ENCODE data around the gene LCN15.
"Not testable (repeated sequence)": the region's sequence is repeated elsewhere in the genome, so short reads cannot be mapped to it uniquely, and the experiment has no call there.

Gene LCN15, protein sequence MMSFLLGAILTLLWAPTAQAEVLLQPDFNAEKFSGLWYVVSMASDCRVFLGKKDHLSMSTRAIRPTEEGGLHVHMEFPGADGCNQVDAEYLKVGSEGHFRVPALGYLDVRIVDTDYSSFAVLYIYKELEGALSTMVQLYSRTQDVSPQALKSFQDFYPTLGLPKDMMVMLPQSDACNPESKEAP

DNA sequence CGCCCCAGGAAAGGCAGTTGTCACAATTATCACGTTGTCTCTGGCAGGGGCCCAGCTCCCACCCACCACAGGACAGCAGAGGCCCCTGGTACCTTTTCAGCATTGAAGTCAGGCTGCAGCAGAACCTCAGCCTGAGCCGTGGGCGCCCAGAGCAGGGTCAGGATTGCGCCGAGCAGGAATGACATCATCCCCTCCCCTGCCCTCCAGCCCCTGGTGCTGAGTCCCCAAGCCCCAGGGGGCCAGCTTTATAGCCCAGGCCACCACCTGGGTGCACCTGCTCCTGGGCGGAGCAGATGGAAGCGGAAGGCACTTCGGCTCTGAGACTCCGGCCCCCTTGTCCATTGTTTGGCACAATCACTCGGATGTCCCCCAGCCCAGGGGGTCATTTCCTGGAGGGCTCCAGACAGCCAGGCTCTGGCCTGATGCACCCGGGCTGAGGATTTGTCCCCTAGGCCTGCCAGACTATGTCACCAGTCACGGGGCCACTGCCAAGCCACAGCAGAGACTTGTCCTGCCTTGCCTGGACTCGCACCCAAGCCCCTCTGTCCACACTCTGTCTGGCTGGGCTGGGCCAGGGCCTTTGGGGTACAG is at the start of gene LCN15:
TSS of gene LCN15 (minus strand) at position 218 of the 591 bp plus-strand sequence. CDS start at position 188, 30 bp downstream.
- in situ Hi-C loops (cut with MboI; ENCODE audit: low sequenced_read_pairs), result no loop called here

DNA sequence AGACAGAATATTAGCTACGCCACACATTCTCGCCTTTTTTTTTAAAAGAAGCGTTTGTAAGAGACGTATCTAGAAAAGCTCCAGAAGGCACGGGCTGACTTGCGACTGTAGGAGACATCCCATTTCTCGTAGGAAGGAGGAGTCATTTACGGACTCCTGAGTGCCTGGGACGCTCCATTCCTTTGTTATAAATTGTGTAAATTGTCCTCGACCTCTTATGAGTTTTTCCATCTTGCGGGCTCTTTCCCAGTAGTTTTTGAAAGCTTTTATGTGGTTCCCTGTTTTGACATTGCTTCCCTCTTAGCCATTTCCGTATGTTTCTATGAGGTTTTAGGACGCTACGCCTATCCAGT is 44.5 kb upstream of the LCN15 start:
- in situ Hi-C loops (cut with MboI; ENCODE audit: low sequenced_read_pairs), result no loop called here

DNA sequence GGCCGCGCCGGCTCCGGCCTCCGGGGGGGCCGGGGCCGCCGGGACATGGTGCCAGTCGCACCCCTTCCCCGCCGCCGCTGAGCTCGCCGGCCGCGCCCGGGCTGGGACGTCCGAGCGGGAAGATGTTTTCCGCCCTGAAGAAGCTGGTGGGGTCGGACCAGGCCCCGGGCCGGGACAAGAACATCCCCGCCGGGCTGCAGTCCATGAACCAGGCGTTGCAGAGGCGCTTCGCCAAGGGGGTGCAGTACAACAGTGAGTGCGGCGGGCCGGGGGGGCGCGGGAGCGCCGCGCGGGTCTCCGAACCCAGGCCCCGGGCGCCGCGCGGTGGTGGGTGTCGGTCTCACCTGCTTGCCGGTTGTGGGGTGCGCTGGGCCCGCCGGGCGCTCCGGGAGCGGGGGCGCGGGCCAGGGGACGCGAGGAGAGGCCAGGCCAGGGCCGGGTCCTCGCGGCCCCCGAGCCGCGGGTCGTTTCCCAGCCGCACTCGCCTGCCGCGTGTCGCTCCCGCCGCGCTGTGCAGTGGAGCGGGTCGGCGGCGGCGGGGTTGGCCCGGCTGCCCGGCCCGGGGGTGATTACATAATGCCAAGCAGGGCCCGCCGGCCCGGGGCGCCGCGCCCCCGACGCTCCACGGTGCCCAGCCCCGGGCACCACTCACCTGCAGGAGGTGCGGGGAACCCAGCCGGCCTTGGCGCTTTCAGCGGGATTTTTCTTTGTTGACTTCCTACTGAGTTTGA is 43.9 kb upstream of the LCN15 start:
- in situ Hi-C loops (cut with MboI; ENCODE audit: low sequenced_read_pairs), result no loop called here

DNA sequence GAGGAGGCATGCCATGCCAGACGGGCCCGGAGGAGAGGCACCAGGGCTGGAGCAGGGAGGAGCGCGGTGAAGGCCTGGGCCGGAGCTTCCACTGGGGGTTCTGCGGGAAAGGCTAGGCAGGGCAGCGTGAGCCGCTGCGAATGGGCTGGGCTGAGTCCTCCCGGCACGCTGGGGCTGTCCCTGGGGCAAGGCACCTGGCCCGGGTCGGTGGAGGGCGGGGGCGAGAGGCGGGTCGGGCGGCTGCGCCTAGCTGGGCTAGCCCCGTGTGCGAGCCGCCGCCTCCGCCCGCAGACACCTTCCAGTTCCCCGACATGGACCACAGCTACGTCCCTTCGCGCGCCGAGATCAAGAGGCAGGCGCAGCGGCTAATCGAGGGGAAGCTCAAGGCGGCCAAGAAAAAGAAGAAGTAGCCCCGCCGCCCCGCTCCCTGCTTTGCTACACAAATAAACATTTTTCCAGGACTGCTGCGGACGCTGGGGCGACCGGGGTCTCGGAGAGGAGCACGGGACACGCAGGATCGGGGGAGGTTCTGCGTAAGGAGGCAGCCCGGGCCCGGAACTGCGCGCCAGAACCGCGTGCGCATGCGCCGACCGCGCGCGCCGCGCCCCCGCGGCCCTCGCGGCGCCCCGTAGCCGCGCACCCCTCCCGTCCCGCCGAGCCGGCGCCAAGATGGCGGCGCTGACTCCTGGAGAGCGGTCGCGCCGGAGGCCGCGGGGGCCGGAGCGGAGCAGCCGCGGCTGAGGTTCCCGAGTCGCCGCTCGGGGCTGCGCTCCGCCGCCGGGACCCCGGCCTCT is 43.2 kb upstream of the LCN15 start, which contains the start of gene RABL6:
TSS of gene RABL6 (plus strand) at position 668 of the 794 bp plus-strand sequence. CDS start 249 bp downstream, outside the sequence.
- in situ Hi-C loops (cut with MboI; ENCODE audit: low sequenced_read_pairs), result no loop called here

DNA sequence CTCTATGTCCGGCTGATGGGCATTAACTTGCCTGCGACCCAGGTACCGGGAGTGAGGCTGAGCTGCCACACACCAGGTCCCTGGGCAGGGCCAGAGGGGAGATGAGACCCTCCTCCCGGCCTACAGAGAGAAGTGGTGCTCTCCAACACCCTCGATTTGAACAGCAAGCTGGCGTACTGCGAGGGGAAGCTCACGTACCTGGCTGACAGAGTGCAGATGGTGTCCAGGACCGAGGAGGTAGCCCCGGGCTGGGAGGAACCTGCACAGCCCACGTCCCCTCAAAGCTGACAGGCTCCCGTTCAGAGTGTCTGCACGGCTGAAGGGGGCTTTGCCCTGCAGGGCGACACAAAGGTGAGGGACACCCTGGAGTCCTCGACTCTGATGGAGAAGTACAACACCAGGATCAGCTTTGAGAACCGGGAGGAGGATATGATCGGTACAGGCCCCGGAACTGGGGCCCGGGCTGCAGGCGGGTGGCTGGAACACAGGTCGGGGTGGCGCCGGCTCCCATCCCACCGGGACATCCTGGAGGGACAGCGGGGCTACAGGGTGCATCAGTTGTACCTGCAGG is 42.4 kb upstream of the LCN15 start:
- in situ Hi-C loops (cut with MboI; ENCODE audit: low sequenced_read_pairs), result no loop called here

- in situ Hi-C loops (cut with MboI; ENCODE audit: low sequenced_read_pairs), result no loop called here
These were observed 41.7 kb upstream of the LCN15 start for GRCh38 chr9:136806067-136806466.

DNA sequence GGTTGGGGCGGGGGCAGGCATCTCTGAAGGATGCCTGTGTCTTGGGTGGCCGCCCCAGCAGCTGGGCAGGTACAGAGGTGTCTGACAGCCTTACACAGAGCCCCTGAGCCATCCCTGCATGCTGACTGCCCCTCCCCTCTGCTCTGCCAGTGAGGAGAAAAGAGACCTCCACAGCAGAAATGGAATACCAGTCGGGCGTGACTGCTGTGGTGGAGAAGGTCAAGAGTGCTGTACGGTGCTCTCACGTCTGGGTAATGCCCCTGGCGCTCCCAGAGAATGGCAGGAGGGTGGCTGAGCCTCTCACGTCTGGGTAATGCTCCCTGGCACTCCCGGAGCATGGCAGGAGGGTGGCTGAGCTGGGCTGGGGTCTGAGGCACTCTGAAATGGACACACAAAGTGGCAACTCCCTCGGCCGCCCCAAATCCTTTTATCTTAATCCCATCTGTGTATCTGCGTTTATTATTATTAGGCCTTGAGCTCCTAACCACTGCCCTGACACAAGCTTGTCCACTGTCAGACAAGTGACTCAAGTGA is 41.0 kb upstream of the LCN15 start:
- in situ Hi-C loops (cut with MboI; ENCODE audit: low sequenced_read_pairs), result no loop called here

DNA sequence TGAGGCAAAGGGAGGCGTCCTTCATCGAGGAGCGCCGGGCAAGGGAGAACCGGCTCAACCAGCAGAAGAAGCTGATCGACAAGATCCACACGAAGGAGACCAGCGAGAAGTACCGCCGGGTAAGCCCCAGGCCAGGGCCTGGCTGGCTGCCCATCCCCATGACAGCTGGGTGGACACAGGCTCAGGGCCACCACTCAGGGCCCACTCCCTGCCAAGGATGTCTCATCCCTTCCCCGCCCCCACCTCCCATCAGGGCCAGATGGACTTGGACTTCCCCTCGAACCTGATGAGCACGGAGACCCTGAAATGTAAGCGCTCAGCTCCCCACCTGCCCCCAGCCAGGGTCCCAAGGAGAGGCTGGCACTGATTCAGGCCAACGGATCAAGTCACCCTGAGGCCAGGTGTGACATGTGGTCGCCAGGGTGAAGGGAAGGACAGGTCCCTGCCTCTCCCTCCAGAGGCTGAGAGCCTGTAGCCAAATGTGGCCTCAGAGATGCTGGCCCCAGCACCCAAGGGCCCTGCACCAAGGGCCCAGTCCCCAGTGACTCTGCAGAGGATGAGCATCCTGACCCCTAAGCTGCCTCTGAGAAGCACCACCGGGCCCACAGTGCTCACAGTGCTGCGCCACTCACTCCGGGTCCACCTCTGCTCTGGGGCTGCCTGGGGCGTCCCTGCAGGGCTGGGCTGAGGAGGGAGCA is 40.3 kb upstream of the LCN15 start:
- in situ Hi-C loops (cut with MboI; ENCODE audit: low sequenced_read_pairs), result no loop called here

DNA sequence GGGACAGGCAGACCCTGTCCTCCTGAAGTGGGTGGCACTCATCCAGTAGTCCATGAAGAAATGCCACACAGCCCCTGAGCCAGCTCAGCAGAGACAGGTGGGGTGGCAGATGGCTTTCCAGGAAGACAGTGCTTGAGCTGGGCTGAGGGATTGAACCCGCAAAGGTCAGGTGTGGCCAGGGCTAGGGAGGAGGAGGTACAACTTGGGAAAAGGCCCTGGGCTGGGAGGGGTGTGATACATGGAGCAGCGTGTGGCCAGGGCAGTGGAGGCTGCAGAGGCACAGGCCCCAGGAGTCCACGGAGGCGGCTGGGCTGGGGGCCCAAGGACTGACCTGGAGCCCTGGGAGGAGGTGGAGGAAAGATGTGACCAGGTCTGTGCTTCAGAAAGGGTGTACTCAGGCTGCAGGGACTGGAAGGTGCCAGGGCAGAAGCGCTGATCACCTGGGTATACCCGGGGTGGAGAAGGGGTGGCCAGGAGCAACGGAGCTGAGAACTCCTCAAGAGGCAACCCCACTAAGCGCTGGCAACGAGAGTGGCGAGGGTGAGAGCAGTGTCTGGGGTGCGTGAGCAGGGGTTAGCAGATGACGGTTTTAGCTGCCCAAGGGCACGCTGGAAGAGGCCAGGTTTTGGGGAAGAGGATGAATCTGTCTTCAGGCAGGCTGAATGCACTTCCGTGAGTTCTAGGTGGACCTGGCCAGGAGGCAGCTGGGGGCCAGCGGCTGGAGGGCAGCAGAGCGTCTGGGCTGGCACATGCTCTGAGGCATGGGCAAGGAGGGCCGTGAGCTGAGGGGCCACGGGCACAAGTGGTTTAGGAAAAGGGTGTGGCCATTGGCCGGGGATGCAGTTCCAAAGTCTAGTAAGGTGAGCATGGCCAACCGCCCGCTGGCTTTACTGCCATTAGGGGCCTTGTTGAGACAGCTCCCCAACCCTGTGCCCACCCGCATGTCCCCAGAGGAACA is 39.5 kb upstream of the LCN15 start:
- in situ Hi-C loops (cut with MboI; ENCODE audit: low sequenced_read_pairs), result no loop called here

- in situ Hi-C loops (cut with MboI; ENCODE audit: low sequenced_read_pairs), result not testable (repeated sequence)
These were observed 38.8 kb upstream of the LCN15 start for GRCh38 chr9:136803009-136803550.

- in situ Hi-C loops (cut with MboI; ENCODE audit: low sequenced_read_pairs), result no loop called here
These were observed 38.0 kb upstream of the LCN15 start for GRCh38 chr9:136802321-136802720.

DNA sequence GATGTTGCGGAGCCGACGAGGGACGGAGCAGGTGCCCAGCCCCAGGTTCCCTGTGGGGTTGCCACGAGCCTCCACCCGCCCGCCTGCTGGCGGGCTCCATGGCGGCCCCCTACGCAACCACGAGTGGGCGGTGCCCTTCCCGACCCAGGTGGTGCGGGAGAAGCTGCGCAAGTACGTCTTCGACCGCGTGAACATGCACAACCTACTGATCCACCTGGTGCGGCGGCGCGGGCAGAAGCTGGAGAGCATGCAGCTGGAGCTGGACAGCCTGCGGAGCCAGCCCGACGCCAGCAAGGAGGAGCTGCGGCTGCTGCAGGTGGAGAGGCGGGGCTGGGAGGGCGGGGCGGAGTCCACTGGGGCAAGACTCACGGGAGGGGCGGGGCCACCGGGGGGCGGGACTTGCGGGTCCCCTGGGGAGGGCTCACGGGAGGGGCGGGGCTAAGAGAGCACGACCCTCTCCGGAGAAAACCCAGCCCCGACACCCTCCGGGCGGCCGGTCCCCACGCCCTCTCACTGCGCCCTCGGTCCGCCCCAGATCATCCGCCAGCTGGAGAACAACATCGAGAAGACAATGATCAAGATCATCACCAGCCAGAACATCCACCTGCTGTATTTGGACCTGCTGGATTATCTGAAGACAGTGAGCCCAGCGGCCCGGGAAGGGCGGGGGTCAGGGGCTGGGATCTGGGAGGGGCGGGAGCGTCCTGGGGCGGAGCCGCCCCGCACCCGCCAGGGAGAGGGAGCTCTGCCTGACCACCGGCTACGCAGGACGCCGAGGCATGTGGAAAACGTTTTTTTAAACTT is 35.7 kb upstream of the LCN15 start:
- in situ Hi-C loops (cut with MboI; ENCODE audit: low sequenced_read_pairs), result no loop called here

DNA sequence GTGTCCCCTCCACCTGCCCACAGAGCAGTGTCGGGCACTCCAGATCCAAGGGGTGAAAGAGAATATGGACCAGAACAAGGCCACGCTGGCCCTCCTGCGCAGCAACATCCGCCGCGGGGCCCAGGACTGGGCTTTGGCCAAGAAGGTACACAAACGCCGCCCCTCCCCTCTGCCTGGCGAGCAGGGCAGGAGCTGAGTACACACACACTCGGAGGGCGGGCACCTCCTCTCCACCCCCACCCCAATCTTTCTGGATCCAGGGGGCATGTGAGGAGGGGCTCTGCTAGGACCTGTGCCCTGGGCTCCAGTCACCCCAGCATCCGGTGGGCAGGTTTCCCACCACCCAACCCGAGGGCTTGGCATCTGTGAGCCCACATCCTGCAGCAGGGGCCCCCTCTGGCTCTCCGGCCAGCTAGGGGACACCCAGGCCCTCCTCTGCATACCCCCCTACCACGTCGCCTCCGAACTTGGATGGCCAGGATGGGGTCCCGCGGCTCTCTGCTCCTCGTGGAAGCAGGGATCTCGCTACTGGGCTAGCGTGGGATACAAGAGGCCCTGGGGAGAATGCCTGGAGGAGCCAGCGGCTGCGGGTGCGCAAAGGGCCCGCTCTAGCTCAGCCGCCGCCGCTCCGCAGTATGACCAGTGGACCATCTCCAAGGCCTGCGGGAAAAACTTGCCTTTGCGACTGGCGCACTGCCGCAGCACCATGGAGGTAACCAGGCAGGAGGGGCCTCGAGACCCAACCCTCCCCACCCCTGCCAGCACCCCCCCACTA is 34.9 kb upstream of the LCN15 start:
- in situ Hi-C loops (cut with MboI; ENCODE audit: low sequenced_read_pairs), result no loop called here

GRCh38 chr9:136798708-136799078 is 34.4 kb upstream of the LCN15 start:
- in situ Hi-C loops (cut with MboI; ENCODE audit: low sequenced_read_pairs), result no loop called here

GRCh38 chr9:136796775-136797347 is 32.5 kb upstream of the LCN15 start:
- in situ Hi-C loops (cut with MboI; ENCODE audit: low sequenced_read_pairs), result not testable (repeated sequence)

DNA sequence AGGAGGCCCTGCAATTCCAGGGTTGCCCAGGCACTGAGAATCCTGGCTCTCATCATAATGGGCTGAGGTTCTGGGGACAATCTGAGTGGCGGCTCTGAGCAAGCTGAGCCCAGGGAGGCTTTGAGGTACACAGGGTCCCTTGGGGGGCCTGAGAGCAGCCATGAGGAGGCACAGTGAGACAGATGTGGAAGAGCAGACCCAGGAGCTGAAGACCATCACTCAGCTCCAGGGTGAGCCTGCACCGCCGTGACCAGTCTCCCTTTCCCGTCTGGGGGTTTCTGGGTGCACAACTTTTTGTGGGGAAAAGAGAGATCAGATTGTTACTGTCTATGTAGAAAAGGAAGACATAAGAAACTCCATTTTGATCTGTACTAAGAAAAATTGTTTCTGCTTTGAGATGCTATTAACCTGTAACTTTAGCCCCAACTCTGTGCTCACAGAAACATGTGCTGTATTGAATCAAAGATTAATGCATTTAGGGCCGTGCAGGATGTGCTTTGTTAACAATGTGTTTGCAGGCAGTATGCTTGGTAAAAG is 32.0 kb upstream of the LCN15 start, which contains the start of gene CCDC183:
TSS of gene CCDC183 (plus strand) at position 101 of the 537 bp plus-strand sequence. CDS start at position 161, 60 bp downstream.
- in situ Hi-C loops (cut with MboI; ENCODE audit: low sequenced_read_pairs), result no loop called here

- in situ Hi-C loops (cut with MboI; ENCODE audit: low sequenced_read_pairs), result no loop called here
These were observed 30.7 kb upstream of the LCN15 start for GRCh38 chr9:136795000-136795348.
